Measurements from ENCODE around the gene OR10X1. TPM values are rescaled to one million over a fixed set of nuclear protein-coding genes. Genes with fewer than 3 reads are reported as not detected.

The OR10X1 gene
- total RNA-seq, 2 experiments from 2014 or later: not detected

GRCh38 chr1:158534496-158534895 lies 45.2 kb downstream of the OR10X1 start:
- no peak for DNase-seq (ENCODE audit: low spot score)
- ChIA-PET POLR2A (no interaction called here), CTCF (ENCODE audit: unreplicated experiment) (no interaction called here)
- no peaks in the 10 kb centered on the region for H4K20me1 ChIP-seq (ENCODE audit: insufficient read depth, low read length)
- TF ChIP-seq CTCF (conservative IDR thresholded peaks at IDR 0.05; ENCODE audit: low read length) (no peak), EZH2phosphoT487 (IDR thresholded peaks at IDR 0.05; ENCODE audit: borderline replicate concordance, low read depth, low read length) (no peak)
- H2AFZ ChIP-seq (ENCODE audit: low read length): no peak overlapping the region
- H3K79me2 ChIP-seq (ENCODE audit: insufficient read depth, low read depth, low read length): no peaks in the 10 kb centered on the region
- H3K9me3 ChIP-seq (ENCODE audit: low read length): no peaks in the 10 kb centered on the region
- H3K36me3 ChIP-seq (ENCODE audit: insufficient read depth, low read length): no peaks in the 10 kb centered on the region
- no peaks in the 10 kb centered on the region for H3K9me2 ChIP-seq (ENCODE audit: insufficient read depth, low read length)
- H3K4me1 ChIP-seq (ENCODE audit: insufficient read depth, low read length, poor library complexity, severe bottlenecking): no peaks in the 10 kb centered on the region
- intact Hi-C loops (cut with micrococcal nuclease; ENCODE audit: unreplicated experiment): loop anchor here (10.0 kb wide), 1 partner anchor 70 kb away; the partner anchor contains the start of gene OR10Z1
- no peak overlapping the region for H3K4me2 ChIP-seq (ENCODE audit: low read length)
- no peak overlapping the region for H3K27ac ChIP-seq (ENCODE audit: low read depth, low read length, poor library complexity, severe bottlenecking)
- no TSS peak for BruUV-seq (replicated peaks)
- H3K4me3 ChIP-seq (ENCODE audit: low read depth, low read length, poor library complexity, severe bottlenecking): no peak overlapping the region

Other genes starting within 250 kb of the OR10X1 start
- gene CD1B, start 248.4 kb downstream of the OR10X1 start, total RNA-seq (2014; rRNA removed; shearing (Covaris generic)): not detected in 2 replicates
- not detected in 2 replicates for gene CD1B, start 248.4 kb downstream of the OR10X1 start, total RNA-seq (2022)
- not detected in 2 replicates for gene CD1E, start 226.0 kb downstream of the OR10X1 start, total RNA-seq (2014; rRNA removed; shearing (Covaris generic))
- gene CD1E, start 226.0 kb downstream of the OR10X1 start, total RNA-seq (2022): not detected in 2 replicates
- gene OR10T2, start 180.4 kb downstream of the OR10X1 start, total RNA-seq (2014; rRNA removed; shearing (Covaris generic)): not detected in 2 replicates
- gene OR10T2, start 180.4 kb downstream of the OR10X1 start, total RNA-seq (2022): not detected in 2 replicates
- not detected in 2 replicates for gene OR10K2, start 153.7 kb downstream of the OR10X1 start, total RNA-seq (2014; rRNA removed; shearing (Covaris generic))
- gene OR10K2, start 153.7 kb downstream of the OR10X1 start, total RNA-seq (2022): not detected in 2 replicates
- not detected in 2 replicates for gene OR10K1, start 118.1 kb downstream of the OR10X1 start, total RNA-seq (2014; rRNA removed; shearing (Covaris generic))
- not detected in 2 replicates for gene OR10K1, start 118.1 kb downstream of the OR10X1 start, total RNA-seq (2022)
- not detected in 2 replicates for gene OR10R2, start 107.7 kb downstream of the OR10X1 start, total RNA-seq (2014; rRNA removed; shearing (Covaris generic))
- gene OR10R2, start 107.7 kb downstream of the OR10X1 start, total RNA-seq (2022): not detected in 2 replicates
- gene OR6Y1, start 25.5 kb downstream of the OR10X1 start, total RNA-seq (2014; rRNA removed; shearing (Covaris generic)): not detected in 2 replicates
- gene OR6Y1, start 25.5 kb downstream of the OR10X1 start, total RNA-seq (2022): not detected in 2 replicates
- not detected in 2 replicates for gene OR6P1, start 9.3 kb downstream of the OR10X1 start, total RNA-seq (2014; rRNA removed; shearing (Covaris generic))
- gene OR6P1, start 9.3 kb downstream of the OR10X1 start, total RNA-seq (2022): not detected in 2 replicates
- gene OR10Z1, start 25.4 kb upstream of the OR10X1 start, total RNA-seq (2014; rRNA removed; shearing (Covaris generic)): not detected in 2 replicates
- not detected in 2 replicates for gene OR10Z1, start 25.4 kb upstream of the OR10X1 start, total RNA-seq (2022)
- gene SPTA1, start 106.8 kb upstream of the OR10X1 start, total RNA-seq (2014; rRNA removed; shearing (Covaris generic)): 0.10 and 0.44 TPM in 2 replicates
- gene SPTA1, start 106.8 kb upstream of the OR10X1 start, total RNA-seq (2022): not detected in 2 replicates
- gene OR6K2, start 120.8 kb upstream of the OR10X1 start, total RNA-seq (2014; rRNA removed; shearing (Covaris generic)): not detected in 2 replicates
- gene OR6K2, start 120.8 kb upstream of the OR10X1 start, total RNA-seq (2022): not detected in 2 replicates
- gene OR6K3, start 140.8 kb upstream of the OR10X1 start, total RNA-seq (2014; rRNA removed; shearing (Covaris generic)): not detected in 2 replicates
- gene OR6K3, start 140.8 kb upstream of the OR10X1 start, total RNA-seq (2022): not detected in 2 replicates
- not detected in 2 replicates for gene OR6K6, start 174.8 kb upstream of the OR10X1 start, total RNA-seq (2014; rRNA removed; shearing (Covaris generic))
- not detected in 2 replicates for gene OR6K6, start 174.8 kb upstream of the OR10X1 start, total RNA-seq (2022)
- gene OR6N1, start 192.3 kb upstream of the OR10X1 start, total RNA-seq (2014; rRNA removed; shearing (Covaris generic)): not detected in 2 replicates
- not detected in 2 replicates for gene OR6N1, start 192.3 kb upstream of the OR10X1 start, total RNA-seq (2022)
- not detected in 2 replicates for gene OR6N2, start 201.3 kb upstream of the OR10X1 start, total RNA-seq (2014; rRNA removed; shearing (Covaris generic))
- not detected in 2 replicates for gene OR6N2, start 201.3 kb upstream of the OR10X1 start, total RNA-seq (2022)